ENCODE results near the gene MED6.

MED6 gene

GRCh38 chr14:70597731-70598130, 2.7 kb downstream of the MED6 start:
- DNase-seq (ENCODE audit: low read depth): no peak

GRCh38 chr14:70595443-70596185, 4.8 kb downstream of the MED6 start:
- DNase-seq (ENCODE audit: low read depth): no peak

GRCh38 chr14:70594461-70594860, 6.0 kb downstream of the MED6 start:
- no peak for DNase-seq (ENCODE audit: low read depth)

GRCh38 chr14:70585231-70585630, 15.2 kb downstream of the MED6 start:
- DNase-seq (ENCODE audit: low read depth): no peak

- DNase-seq (ENCODE audit: low read depth): no peak
Observed at GRCh38 chr14:70576891-70577290, 23.6 kb downstream of the MED6 start.

GRCh38 chr14:70573050-70573449, 27.4 kb downstream of the MED6 start:
- DNase-seq (ENCODE audit: low read depth): no peak

- no peak for DNase-seq (ENCODE audit: low read depth)
Observed at GRCh38 chr14:70571139-70571538, 29.3 kb downstream of the MED6 start.

- DNase-seq (ENCODE audit: low read depth): peak; percentile 41
Observed at GRCh38 chr14:70567791-70568190, 32.7 kb downstream of the MED6 start.

- DNase-seq (ENCODE audit: low read depth): no peak
Observed at GRCh38 chr14:70563869-70564268, 36.6 kb downstream of the MED6 start.

- no peak for DNase-seq (ENCODE audit: low read depth)
Observed at GRCh38 chr14:70563417-70563816, 37.0 kb downstream of the MED6 start.

- DNase-seq (ENCODE audit: low read depth): peak; percentile 1
Observed at GRCh38 chr14:70558356-70558755, 42.1 kb downstream of the MED6 start.

GRCh38 chr14:70555890-70556289, 44.6 kb downstream of the MED6 start:
- DNase-seq (ENCODE audit: low read depth): no peak

- no peak for DNase-seq (ENCODE audit: low read depth)
Observed at GRCh38 chr14:70538087-70538486, 62.4 kb downstream of the MED6 start.

GRCh38 chr14:70536830-70537229, 63.6 kb downstream of the MED6 start:
- DNase-seq (ENCODE audit: low read depth): no peak

- DNase-seq (ENCODE audit: low read depth): no peak
Observed at GRCh38 chr14:70534904-70535303, 65.6 kb downstream of the MED6 start, which contains the start of gene ADAM20. ADAM20 (minus strand) TSS chr14:70535004; CDS start chr14:70524757, 10,247 bp downstream.

Measured in CMK (cell line).